ENCODE measurements around the gene GNAI2.

GNAI2 gene

GRCh38 chr3:50211930-50212329 lies 24.1 kb upstream of the GNAI2 start:
- no peak overlapping the region for H3K4me3 ChIP-seq (replicated peaks in 1 of 2; ENCODE audit: low read depth in 2 of 2, low read length in 2 of 2)
- TF ChIP-seq CTCF (IDR thresholded peaks at IDR 0.05; ENCODE audit: low read depth, low read length) = no peak
- peak in 1 of 2 donors; percentile 46 for DNase-seq (ENCODE audit: low read depth in 2 of 2)

GRCh38 chr3:50212502-50212901 lies 23.5 kb upstream of the GNAI2 start:
- DNase-seq (ENCODE audit: low read depth in 2 of 2) = no peak
- TF ChIP-seq CTCF (IDR thresholded peaks at IDR 0.05; ENCODE audit: low read depth, low read length) = no peak
- no peak overlapping the region for H3K4me3 ChIP-seq (replicated peaks in 1 of 2; ENCODE audit: low read depth in 2 of 2, low read length in 2 of 2)

DNA sequence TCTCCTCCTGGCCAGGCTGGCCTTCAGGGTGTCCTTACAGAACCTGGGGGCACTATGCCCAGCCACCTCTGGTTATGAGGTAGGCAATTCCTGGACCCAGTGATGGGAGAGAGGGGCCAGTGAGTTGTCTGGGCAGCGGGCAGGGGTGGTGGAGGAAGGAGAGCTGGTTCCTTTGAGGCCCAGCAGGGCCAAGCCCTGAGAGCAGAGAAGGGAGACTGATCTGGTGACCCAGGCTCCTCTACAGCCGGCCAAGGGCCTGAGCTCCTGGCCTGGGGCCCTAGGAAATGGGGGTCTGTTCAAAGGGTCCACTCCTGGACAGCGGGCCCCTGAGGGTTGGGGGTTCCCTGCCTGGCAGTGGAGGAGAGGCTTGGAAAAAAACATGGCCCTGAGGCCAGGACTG lies 23.0 kb upstream of the GNAI2 start:
- no peak for TF ChIP-seq CTCF (IDR thresholded peaks at IDR 0.05; ENCODE audit: low read depth, low read length)
- no peak overlapping the region for H3K4me3 ChIP-seq (replicated peaks in 1 of 2; ENCODE audit: low read depth in 2 of 2, low read length in 2 of 2)
- no peak for DNase-seq (ENCODE audit: low read depth in 2 of 2)

GRCh38 chr3:50213373-50213772 lies 22.6 kb upstream of the GNAI2 start:
- TF ChIP-seq CTCF (IDR thresholded peaks at IDR 0.05; ENCODE audit: low read depth, low read length) = no peak
- no peak overlapping the region for H3K4me3 ChIP-seq (replicated peaks in 1 of 2; ENCODE audit: low read depth in 2 of 2, low read length in 2 of 2)
- DNase-seq (ENCODE audit: low read depth in 2 of 2) = no peak

DNA sequence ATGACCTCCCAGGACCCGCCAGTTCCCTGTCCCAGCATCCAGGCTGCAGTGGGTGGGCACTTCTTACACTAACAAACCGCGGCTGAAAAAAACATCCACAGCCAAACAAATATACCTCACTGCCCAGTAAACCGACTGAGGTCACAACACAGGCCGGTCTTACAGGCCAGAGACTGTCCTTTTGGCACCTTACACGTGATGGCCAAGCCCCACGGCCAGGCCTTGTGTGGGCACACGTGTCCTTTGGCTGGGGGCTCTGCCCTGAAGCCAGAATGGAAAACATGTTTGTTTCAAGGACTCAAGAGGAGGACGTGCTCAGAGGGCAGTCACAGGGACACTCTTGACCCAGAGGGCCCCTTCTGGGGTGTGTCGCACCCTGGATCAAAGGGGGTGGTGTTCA lies 21.2 kb upstream of the GNAI2 start:
- no peak overlapping the region for H3K4me3 ChIP-seq (replicated peaks in 1 of 2; ENCODE audit: low read depth in 2 of 2, low read length in 2 of 2)
- DNase-seq (ENCODE audit: low read depth in 2 of 2) = no peak
- TF ChIP-seq CTCF (IDR thresholded peaks at IDR 0.05; ENCODE audit: low read depth, low read length) = no peak

- DNase-seq (ENCODE audit: low read depth in 2 of 2) = no peak
- no peak overlapping the region for H3K4me3 ChIP-seq (replicated peaks in 1 of 2; ENCODE audit: low read depth in 2 of 2, low read length in 2 of 2)
- TF ChIP-seq CTCF (IDR thresholded peaks at IDR 0.05; ENCODE audit: low read depth, low read length) = no peak
These were observed 20.5 kb upstream of the GNAI2 start for GRCh38 chr3:50215529-50215928.

DNA sequence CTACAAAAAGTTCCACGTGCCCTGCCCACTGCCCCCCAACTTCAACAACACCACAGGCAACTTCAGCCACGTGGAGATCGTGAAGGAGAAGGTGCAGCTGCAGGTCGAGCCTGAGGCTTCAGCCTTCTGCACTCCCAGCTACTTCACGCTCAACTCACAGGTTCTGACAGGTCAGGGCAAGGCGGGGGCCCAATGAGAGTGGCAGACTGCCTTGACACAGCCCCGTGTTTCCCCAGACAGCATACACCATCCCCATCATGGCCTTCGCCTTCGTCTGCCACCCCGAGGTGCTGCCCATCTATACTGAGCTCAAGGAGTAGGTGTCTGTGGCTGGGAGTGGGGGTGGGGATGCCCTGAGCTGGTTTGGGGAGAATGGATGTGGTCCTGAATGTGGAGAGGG lies 18.3 kb upstream of the GNAI2 start:
- no peak for TF ChIP-seq CTCF (IDR thresholded peaks at IDR 0.05; ENCODE audit: low read depth, low read length)
- H3K4me3 ChIP-seq (replicated peaks in 1 of 2; ENCODE audit: low read depth in 2 of 2, low read length in 2 of 2) = no peak overlapping the region
- DNase-seq (ENCODE audit: low read depth in 2 of 2) = no peak
